ENCODE data around the gene CCNB3.
"Not testable (repeated sequence)": the region's sequence is repeated elsewhere in the genome, so short reads cannot be mapped to it uniquely, and the experiment has no call there.

Gene CCNB3

GRCh38 chrX:50204364-50204899 lies at the start of gene CCNB3:
Gene CCNB3 (plus strand): TSS chrX:50204765. CDS start chrX:50285164, 80,399 bp downstream.
- peak; percentile 62 for DNase-seq

GRCh38 chrX:50157545-50158135 lies 46.9 kb upstream of the CCNB3 start:
- no peak for DNase-seq

GRCh38 chrX:50158593-50158992 lies 46.0 kb upstream of the CCNB3 start:
- DNase-seq = no peak

GRCh38 chrX:50161127-50161526 lies 43.4 kb upstream of the CCNB3 start:
- DNase-seq = no peak

GRCh38 chrX:50165727-50166126 lies 38.8 kb upstream of the CCNB3 start:
- DNase-seq = no peak

- DNase-seq = no peak
These were observed 37.2 kb upstream of the CCNB3 start for GRCh38 chrX:50167366-50167765.

- DNase-seq = no peak
These were observed 36.3 kb upstream of the CCNB3 start for GRCh38 chrX:50168241-50168687.

- DNase-seq = no peak
These were observed 34.8 kb upstream of the CCNB3 start for GRCh38 chrX:50169717-50170116.

- no peak for DNase-seq
These were observed 24.3 kb upstream of the CCNB3 start for GRCh38 chrX:50180073-50180940.

- DNase-seq = no peak
These were observed 20.7 kb upstream of the CCNB3 start for GRCh38 chrX:50183891-50184290.

- no peak for DNase-seq
These were observed 15.5 kb upstream of the CCNB3 start for GRCh38 chrX:50188859-50189600.

GRCh38 chrX:50198348-50198747 lies 6.2 kb upstream of the CCNB3 start:
- no peak for DNase-seq

GRCh38 chrX:50200907-50201306 lies 3.7 kb upstream of the CCNB3 start, which contains the start of gene AKAP4:
Gene AKAP4 (minus strand): TSS chrX:50201007. CDS start chrX:50200889, 118 bp downstream.
- DNase-seq = no peak

- DNase-seq = no peak
These were observed 2.0 kb upstream of the CCNB3 start for GRCh38 chrX:50202539-50202938.

- DNase-seq = no peak
These were observed 2.2 kb downstream of the CCNB3 start for GRCh38 chrX:50206753-50207152.

GRCh38 chrX:50211510-50211909 lies 6.9 kb downstream of the CCNB3 start:
- DNase-seq = no peak

- DNase-seq = no peak
These were observed 76.7 kb downstream of the CCNB3 start for GRCh38 chrX:50281253-50281652.

GRCh38 chrX:50327235-50327634 lies 122.7 kb downstream of the CCNB3 start:
- no peak for DNase-seq

- not testable (repeated sequence) for DNase-seq
These were observed 128.1 kb downstream of the CCNB3 start for GRCh38 chrX:50332668-50333067.

GRCh38 chrX:50333308-50333707 lies 128.7 kb downstream of the CCNB3 start:
- no peak for DNase-seq

- DNase-seq = no peak
These were observed 139.4 kb downstream of the CCNB3 start for GRCh38 chrX:50343917-50344316.

GRCh38 chrX:50372966-50373365 lies 168.4 kb downstream of the CCNB3 start:
- DNase-seq = no peak
